Measurements from ENCODE around the gene SAMD8.

Gene SAMD8

GRCh38 chr10:75208181-75208580, 96.7 kb downstream of the SAMD8 start:
- H3K27me3 ChIP-seq (ENCODE audit: low read length) = no peaks in the 10 kb centered on the region
- no peak overlapping the region for H3K27ac ChIP-seq (ENCODE audit: low read depth, low read length)
- H3K4me2 ChIP-seq (ENCODE audit: low read depth, low read length, poor library complexity, severe bottlenecking) = no peak overlapping the region
- no peak overlapping the region for H3K4me3 ChIP-seq (ENCODE audit: insufficient read depth, low read length, poor library complexity, severe bottlenecking)
- H4K20me1 ChIP-seq (ENCODE audit: low read depth, low read length) = no peaks in the 10 kb centered on the region; the same call in 1 of the 2 replicates
- H3K79me2 ChIP-seq (ENCODE audit: insufficient read depth, low read length) = peaks cover 26% of the 10 kb centered on the region
- H3K9me3 ChIP-seq (ENCODE audit: insufficient read depth, low read length) = no peaks in the 10 kb centered on the region
- H3K36me3 ChIP-seq (ENCODE audit: low read length) = peaks cover 10% of the 10 kb centered on the region
- H3F3A ChIP-seq (ENCODE audit: insufficient read depth) = no peaks in the 10 kb centered on the region
- H2AFZ ChIP-seq (ENCODE audit: low read depth, low read length, severe bottlenecking) = no peak overlapping the region
- H3K9ac ChIP-seq (ENCODE audit: low read length) = no peak overlapping the region
- H3K9me2 ChIP-seq (replicated peaks; ENCODE audit: insufficient read depth, low read length) = no peaks in the 10 kb centered on the region
- no peak for TF ChIP-seq EZH2phosphoT487 (conservative IDR thresholded peaks at IDR 0.05; ENCODE audit: low read length)
- TF ChIP-seq, protein P1, sequence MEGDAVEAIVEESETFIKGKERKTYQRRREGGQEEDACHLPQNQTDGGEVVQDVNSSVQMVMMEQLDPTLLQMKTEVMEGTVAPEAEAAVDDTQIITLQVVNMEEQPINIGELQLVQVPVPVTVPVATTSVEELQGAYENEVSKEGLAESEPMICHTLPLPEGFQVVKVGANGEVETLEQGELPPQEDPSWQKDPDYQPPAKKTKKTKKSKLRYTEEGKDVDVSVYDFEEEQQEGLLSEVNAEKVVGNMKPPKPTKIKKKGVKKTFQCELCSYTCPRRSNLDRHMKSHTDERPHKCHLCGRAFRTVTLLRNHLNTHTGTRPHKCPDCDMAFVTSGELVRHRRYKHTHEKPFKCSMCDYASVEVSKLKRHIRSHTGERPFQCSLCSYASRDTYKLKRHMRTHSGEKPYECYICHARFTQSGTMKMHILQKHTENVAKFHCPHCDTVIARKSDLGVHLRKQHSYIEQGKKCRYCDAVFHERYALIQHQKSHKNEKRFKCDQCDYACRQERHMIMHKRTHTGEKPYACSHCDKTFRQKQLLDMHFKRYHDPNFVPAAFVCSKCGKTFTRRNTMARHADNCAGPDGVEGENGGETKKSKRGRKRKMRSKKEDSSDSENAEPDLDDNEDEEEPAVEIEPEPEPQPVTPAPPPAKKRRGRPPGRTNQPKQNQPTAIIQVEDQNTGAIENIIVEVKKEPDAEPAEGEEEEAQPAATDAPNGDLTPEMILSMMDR (IDR thresholded peaks at IDR 0.05; ENCODE audit: insufficient read depth, low read length, poor library complexity, severe bottlenecking) = no peak

GRCh38 chr10:75209086-75209920, 97.8 kb downstream of the SAMD8 start:
- Histone ChIP-seq H3K27me3 (ENCODE audit: low read length) (no peaks in the 10 kb centered on the region), H3K9ac (ENCODE audit: low read length) (peak overlapping the region; percentile 99), H3K9me3 (ENCODE audit: insufficient read depth, low read length) (no peaks in the 10 kb centered on the region), H3K4me2 (ENCODE audit: low read depth, low read length, poor library complexity, severe bottlenecking) (peak overlapping the region; percentile 96), H3K9me2 (replicated peaks; ENCODE audit: insufficient read depth, low read length) (no peaks in the 10 kb centered on the region), H4K20me1 (ENCODE audit: low read depth, low read length) (no peaks in the 10 kb centered on the region; the same call in 1 of the 2 replicates), H2AFZ (ENCODE audit: low read depth, low read length, severe bottlenecking) (peak overlapping the region; percentile 97), H3F3A (ENCODE audit: insufficient read depth) (no peaks in the 10 kb centered on the region), H3K79me2 (ENCODE audit: insufficient read depth, low read length) (peaks cover 35% of the 10 kb centered on the region), H3K36me3 (ENCODE audit: low read length) (peaks cover 17% of the 10 kb centered on the region), H3K4me3 (ENCODE audit: insufficient read depth, low read length, poor library complexity, severe bottlenecking) (peak overlapping the region; percentile 98), H3K27ac (ENCODE audit: low read depth, low read length) (peak overlapping the region; percentile 83)
- TF ChIP-seq, protein P1 (IDR thresholded peaks at IDR 0.05; ENCODE audit: insufficient read depth, low read length, poor library complexity, severe bottlenecking) = no peak
- TF ChIP-seq EZH2phosphoT487 (conservative IDR thresholded peaks at IDR 0.05; ENCODE audit: low read length) = no peak

DNA sequence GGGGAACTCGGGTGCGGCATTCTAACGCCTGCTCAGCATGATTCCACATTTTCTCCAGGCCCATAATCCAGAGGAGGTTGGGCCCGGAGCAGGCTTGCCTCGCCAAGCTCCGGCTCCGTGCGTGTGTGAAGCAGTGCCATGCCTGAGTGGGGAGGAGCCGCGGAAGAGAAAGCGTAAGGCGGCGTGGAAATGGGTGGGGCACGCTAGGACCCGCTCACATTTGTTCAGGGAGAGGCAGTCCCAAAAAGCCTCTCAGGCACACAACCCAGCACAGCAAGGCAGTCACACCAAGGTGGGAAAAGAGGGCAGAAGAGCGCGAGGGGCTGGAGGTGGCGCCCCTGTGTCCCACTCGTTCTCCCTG, 98.4 kb downstream of the SAMD8 start:
- no peaks in the 10 kb centered on the region for H3K9me3 ChIP-seq (ENCODE audit: insufficient read depth, low read length)
- peak overlapping the region; percentile 96 for H3K4me2 ChIP-seq (ENCODE audit: low read depth, low read length, poor library complexity, severe bottlenecking)
- no peaks in the 10 kb centered on the region for H3F3A ChIP-seq (ENCODE audit: insufficient read depth)
- H3K4me3 ChIP-seq (ENCODE audit: insufficient read depth, low read length, poor library complexity, severe bottlenecking) = peak overlapping the region; percentile 98
- no peaks in the 10 kb centered on the region; the same call in 1 of the 2 replicates for H4K20me1 ChIP-seq (ENCODE audit: low read depth, low read length)
- no peaks in the 10 kb centered on the region for H3K27me3 ChIP-seq (ENCODE audit: low read length)
- no peaks in the 10 kb centered on the region for H3K9me2 ChIP-seq (replicated peaks; ENCODE audit: insufficient read depth, low read length)
- peak overlapping the region; percentile 97 for H2AFZ ChIP-seq (ENCODE audit: low read depth, low read length, severe bottlenecking)
- peak overlapping the region; percentile 99 for H3K9ac ChIP-seq (ENCODE audit: low read length)
- TF ChIP-seq, protein P1 (IDR thresholded peaks at IDR 0.05; ENCODE audit: insufficient read depth, low read length, poor library complexity, severe bottlenecking) = no peak
- TF ChIP-seq EZH2phosphoT487 (conservative IDR thresholded peaks at IDR 0.05; ENCODE audit: low read length) = no peak
- H3K36me3 ChIP-seq (ENCODE audit: low read length) = peaks cover 18% of the 10 kb centered on the region
- peak overlapping the region; percentile 83 for H3K27ac ChIP-seq (ENCODE audit: low read depth, low read length)
- H3K79me2 ChIP-seq (ENCODE audit: insufficient read depth, low read length) = peaks cover 41% of the 10 kb centered on the region
